OCI-LY3 (cell line): ENCODE results near the gene DROSHA.
"Not testable (repeated sequence)": the region's sequence is repeated elsewhere in the genome, so short reads cannot be mapped to it uniquely, and the experiment has no call there.

ENCODE experiments used
- CTCF ChIP-seq: fragments of 200-600, 300-600 bp; sonication (generic); IDR thresholded peaks from 2 replicates; pipeline ENCODE4 v1.5.1; 2014; ENCODE audit warnings: antibody characterized with exemption, low read length, low read depth
- EZH2phosphoT487 ChIP-seq: fragments of 200-600 bp; shearing (Covaris generic); IDR thresholded peaks from 2 replicates; pipeline ENCODE4 v1.6.1; 2018; ENCODE audit warnings: antibody characterized with exemption, mixed run types, low read depth

DNA sequence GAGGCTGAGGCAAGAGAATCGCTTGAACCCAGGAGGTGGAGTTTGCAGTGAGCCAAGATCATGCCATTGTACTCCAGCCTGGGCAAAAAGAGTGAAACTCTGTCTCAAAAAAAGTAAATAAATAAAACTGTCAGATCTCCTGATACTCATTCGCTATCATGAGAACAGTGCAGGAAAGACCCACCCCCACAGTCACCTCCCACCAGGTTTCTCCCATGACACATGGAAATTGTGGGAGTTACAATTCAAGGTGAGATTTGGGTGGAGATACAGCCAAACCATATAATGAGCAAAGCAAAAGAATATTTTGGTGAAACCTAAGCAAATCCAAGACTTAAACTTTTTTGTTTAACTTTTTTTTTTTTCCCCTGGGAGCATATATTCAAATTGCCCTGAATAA is 17.2 kb upstream of the DROSHA start:
- TF ChIP-seq CTCF, EZH2phosphoT487: not testable (repeated sequence)
